Stimulated activated CD8-positive, alpha-beta memory T cell treated with anti-CD3 and anti-CD28 coated beads, Interleukin-12 subunit alpha, Interleukin-12 subunit beta, amount 100 ng/mL, for 24 hours (primary cell): ENCODE measurements around the gene PDCD7.
"Not testable (repeated sequence)": the region's sequence is repeated elsewhere in the genome, so short reads cannot be mapped to it uniquely, and the experiment has no call there.

ENCODE experiments used
- DNase-seq: peaks from one replicate; pipeline ENCODE4 v3.0.0-alpha.2; 2020; ENCODE audit errors: extremely low read depth

PDCD7 gene

GRCh38 chr15:65074946-65075345 is 58.7 kb downstream of the PDCD7 start:
- not testable (repeated sequence) for DNase-seq

- DNase-seq, result no peak
These were observed 61.0 kb downstream of the PDCD7 start for GRCh38 chr15:65072617-65073016.

- DNase-seq, result no peak
These were observed 61.6 kb downstream of the PDCD7 start for GRCh38 chr15:65072027-65072426.

GRCh38 chr15:65071381-65071811 is 62.2 kb downstream of the PDCD7 start:
- no peak for DNase-seq

GRCh38 chr15:65069779-65070546 is 63.6 kb downstream of the PDCD7 start:
- no peak for DNase-seq

GRCh38 chr15:65069179-65069578 is 64.4 kb downstream of the PDCD7 start:
- DNase-seq, result no peak

GRCh38 chr15:65068403-65068788 is 65.2 kb downstream of the PDCD7 start:
- DNase-seq, result no peak

- no peak for DNase-seq
These were observed 65.8 kb downstream of the PDCD7 start, which contains the start of gene RASL12 for GRCh38 chr15:65067645-65068402. Gene RASL12 (minus strand): TSS chr15:65067991. CDS start chr15:65067835, 156 bp downstream.
